ENCODE measurements around the gene CREG2. TPM values are rescaled to one million over a fixed set of nuclear protein-coding genes. Genes with fewer than 3 reads are reported as not detected.

CREG2 gene, protein sequence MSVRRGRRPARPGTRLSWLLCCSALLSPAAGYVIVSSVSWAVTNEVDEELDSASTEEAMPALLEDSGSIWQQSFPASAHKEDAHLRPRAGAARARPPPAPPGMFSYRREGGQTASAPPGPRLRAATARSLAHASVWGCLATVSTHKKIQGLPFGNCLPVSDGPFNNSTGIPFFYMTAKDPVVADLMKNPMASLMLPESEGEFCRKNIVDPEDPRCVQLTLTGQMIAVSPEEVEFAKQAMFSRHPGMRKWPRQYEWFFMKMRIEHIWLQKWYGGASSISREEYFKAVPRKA
- under 0.01 TPM in 1 of 2 replicates, not detected in the other for total RNA-seq

DNA sequence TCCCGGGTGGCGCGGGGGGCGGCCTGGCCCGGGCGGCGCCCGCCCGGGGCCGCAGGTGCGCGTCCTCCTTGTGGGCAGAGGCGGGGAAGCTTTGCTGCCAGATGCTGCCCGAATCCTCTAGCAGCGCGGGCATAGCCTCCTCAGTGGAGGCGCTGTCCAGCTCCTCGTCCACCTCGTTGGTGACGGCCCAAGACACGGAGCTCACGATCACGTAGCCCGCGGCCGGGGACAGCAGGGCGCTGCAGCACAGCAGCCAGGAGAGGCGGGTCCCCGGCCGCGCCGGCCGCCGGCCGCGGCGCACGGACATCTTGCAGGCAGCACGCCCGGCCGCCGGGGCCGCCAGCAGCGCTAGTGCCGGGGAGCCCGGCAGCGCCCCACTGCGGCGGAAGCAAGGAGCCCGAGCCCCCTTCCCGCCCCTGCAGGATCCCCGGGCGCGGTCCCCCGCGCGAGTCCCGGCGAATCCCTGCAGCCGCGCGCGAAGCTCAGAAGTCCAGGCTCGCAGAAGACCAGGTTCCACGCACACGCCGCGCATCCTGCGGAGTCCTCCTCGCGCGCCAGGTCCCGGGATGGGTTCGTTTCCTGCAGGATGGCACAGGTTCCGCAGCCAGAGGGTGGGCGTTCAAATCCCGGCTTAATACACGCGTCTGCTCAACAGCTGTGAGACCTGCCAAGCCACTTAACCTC, at the start of gene CREG2:
CREG2 (minus strand) TSS at position 353 of the 684 bp plus-strand sequence; CDS start at position 307, 46 bp downstream.

DNA sequence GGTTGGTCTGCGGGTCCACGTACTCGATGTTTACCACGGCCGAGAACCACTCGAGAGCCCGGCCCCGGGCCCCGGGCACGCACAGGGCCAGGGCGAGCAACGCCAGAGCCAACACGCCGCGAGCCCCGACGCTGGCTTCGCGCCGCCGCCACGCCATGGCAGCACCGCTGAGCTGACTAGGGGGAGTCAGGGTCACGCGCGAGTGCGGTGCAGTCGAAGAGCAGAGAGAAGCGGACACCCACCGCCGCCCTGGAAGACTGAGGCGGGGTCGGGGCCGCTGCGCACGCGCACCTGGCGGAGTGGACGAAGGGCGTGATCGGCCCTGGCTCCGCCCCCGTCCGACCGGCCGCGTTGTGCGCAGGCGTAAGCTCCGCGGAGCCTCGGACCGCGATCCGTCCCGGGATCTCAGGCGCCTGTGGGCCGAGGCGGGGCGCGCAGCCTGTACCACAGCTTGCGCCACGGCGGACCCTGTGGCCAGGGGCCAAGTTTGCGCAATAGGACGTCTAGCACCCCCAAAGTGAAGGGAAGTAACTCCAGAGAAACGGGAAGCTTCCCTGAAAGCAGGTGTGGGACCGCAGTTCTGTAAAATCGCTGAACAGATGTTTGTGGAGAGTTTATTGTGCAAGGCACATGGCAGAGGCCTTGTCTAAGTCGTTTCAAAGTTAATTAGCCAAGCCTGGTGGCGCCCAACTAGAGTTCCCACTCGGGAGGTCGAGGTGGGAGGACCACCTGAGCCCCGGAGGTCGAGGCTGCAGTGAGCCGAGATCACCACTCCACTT, 78.7 kb downstream of the CREG2 start, which contains the start of gene RNF149:
RNF149 (minus strand) TSS at position 270 of the 779 bp plus-strand sequence; CDS start at position 157, 113 bp downstream.

Other genes starting within 250 kb of the CREG2 start
- gene TBC1D8, start 236.1 kb downstream of the CREG2 start, total RNA-seq: 89.3 and 99.4 TPM in 2 replicates
- 16.8 and 17.4 TPM in 2 replicates for gene CNOT11, start 134.6 kb downstream of the CREG2 start, total RNA-seq
- 41.8 and 45.0 TPM in 2 replicates for gene RNF149, start 78.8 kb downstream of the CREG2 start, total RNA-seq
- gene RFX8, start 87.6 kb upstream of the CREG2 start, total RNA-seq: 0.11 and 0.17 TPM in 2 replicates

All from dermis lymphatic vessel endothelial cell (primary cell).